Measurements from ENCODE around the gene CAMTA1. TPM values are rescaled to one million over a fixed set of nuclear protein-coding genes. Genes with fewer than 3 reads are reported as not detected.

The CAMTA1 gene
- total RNA-seq, 2 donors from 2014 or later: 55.3 to 69.5 TPM

DNA sequence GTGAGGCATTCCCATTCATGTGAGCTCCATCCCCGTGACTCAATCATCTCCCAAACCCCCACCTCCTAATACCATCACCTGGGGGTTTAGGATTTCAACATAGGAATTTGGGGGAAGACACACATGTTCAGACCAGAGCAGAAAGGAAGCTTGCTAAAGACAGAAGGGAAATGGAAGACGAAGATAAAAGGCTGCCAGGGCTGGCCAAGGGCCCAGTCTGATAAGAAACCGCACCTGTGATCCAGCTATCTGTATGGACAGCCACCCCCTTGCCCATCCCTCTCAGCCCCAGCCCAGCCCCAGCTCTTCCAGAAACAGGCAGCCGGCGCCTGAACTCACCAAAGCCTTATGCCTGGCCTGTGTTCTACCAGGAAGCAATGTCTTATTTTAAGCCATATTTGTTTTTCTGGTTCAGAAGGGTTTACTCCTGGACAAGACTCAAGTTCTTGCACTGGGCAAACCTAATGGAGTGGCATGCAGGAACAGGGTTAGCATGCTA lies 787.4 kb downstream of the CAMTA1 start:
- Mint-ChIP-seq H3K27me3 (peaks cover 13% of the 10 kb centered on the region), H3K36me3 (ENCODE audit: low read depth) (no peaks in the 10 kb centered on the region), H3K27ac (no peak overlapping the region), H3K4me3 (no peak overlapping the region), H3K4me1 (no peaks in the 10 kb centered on the region)
- no peak for DNase-seq
- H3K9me3 ChIP-seq (ENCODE audit: control insufficient read depth, low read length, poor library complexity, severe bottlenecking): no peaks in the 10 kb centered on the region
- ATAC-seq: no peak

DNA sequence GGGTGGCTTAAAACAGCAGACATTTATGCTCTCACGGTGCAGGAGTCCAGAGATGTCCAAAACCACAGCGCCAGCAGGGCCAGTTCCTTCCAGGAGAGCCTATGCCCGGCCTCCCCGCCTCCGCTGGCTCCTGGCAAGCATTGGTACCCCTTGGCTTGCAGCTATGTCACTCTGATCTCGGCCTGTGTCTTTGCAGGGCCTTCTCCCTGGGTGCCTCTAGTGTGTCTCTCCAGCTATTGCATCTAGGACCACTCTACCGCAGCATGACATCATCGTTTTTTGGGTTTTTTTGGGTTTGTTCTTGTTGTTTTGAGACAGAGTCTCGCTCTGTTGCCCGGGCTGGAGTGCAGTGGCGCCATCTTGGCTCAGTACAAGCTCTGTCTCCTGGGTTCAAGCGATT lies 788.2 kb downstream of the CAMTA1 start:
- no peak for ATAC-seq
- H3K9me3 ChIP-seq (ENCODE audit: control insufficient read depth, low read length, poor library complexity, severe bottlenecking): no peaks in the 10 kb centered on the region
- Mint-ChIP-seq H3K4me1 (no peaks in the 10 kb centered on the region), H3K27ac (no peak overlapping the region), H3K4me3 (no peak overlapping the region), H3K36me3 (ENCODE audit: low read depth) (no peaks in the 10 kb centered on the region), H3K27me3 (peaks cover 13% of the 10 kb centered on the region)
- DNase-seq: no peak

DNA sequence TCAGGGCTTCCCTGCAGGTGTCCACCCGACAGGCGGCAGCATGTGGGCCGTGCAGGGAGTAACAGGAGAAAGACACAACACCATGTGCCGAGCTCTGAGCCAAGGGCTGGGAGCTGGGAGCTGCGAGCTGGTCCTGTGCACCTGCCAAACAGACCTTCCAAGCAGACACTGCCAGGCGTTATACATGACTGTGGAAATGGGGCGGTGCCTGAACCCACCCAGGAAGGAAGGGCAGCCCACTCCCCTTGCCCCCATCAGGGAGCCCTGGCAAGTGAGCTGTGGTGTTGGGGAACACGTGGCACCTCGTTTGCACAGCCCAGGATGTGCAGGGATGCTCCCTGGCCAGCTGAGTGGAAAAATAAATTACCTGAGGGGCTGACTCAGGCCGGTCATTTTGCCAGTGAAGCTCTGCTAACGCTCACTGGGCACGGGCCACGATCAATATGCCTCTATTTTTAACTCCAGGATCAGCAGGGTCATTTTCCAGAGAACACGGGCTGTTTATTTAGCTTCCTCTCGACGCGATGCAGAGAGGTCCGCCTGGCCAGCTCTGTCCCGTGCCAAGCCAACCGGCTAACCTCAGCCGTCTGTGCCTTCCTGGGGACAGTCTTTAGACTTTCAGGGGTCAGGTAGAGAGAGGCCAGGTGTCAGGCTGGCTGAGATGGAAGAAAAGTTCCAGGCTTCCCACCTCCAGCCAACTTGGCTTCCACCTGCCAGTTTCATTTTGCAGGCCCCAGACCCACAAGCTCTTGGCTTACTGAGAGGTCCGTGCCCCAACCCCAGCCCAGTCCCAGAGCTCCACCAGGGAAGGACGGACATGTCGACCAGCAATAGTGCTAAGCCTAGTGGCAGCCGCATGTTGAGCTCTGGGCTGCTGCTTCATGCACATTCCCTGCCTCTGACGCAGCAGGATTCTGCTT lies 789.1 kb downstream of the CAMTA1 start:
- Mint-ChIP-seq H3K27ac (no peak overlapping the region), H3K36me3 (ENCODE audit: low read depth) (no peaks in the 10 kb centered on the region), H3K4me3 (no peak overlapping the region), H3K4me1 (no peaks in the 10 kb centered on the region), H3K27me3 (peaks cover 18% of the 10 kb centered on the region)
- ATAC-seq (no peak), DNase-seq (no peak)
- H3K9me3 ChIP-seq (ENCODE audit: control insufficient read depth, low read length, poor library complexity, severe bottlenecking): no peaks in the 10 kb centered on the region

DNA sequence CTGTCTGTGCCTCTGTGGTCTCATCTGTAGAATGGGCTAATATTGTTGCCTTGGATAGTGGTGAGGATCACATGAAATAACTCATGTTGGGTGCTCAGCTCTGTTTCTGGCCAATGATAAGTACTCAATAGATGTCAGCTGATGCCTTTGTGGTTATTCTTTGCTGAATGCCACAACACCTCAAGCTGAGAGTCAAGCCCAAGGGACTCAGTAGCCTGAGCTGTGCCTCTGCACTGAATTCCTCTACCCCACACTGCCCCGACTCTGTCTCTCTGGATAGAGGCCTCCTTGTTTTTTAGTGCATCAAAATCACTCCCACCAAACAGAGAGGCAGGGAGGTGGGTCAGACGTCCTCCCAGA lies 789.8 kb downstream of the CAMTA1 start:
- Mint-ChIP-seq H3K4me3 (no peak overlapping the region), H3K27ac (no peak overlapping the region), H3K27me3 (peaks cover 18% of the 10 kb centered on the region), H3K4me1 (no peaks in the 10 kb centered on the region), H3K36me3 (ENCODE audit: low read depth) (no peaks in the 10 kb centered on the region)
- DNase-seq: no peak
- no peak for ATAC-seq
- H3K9me3 ChIP-seq (ENCODE audit: control insufficient read depth, low read length, poor library complexity, severe bottlenecking): no peaks in the 10 kb centered on the region

DNA sequence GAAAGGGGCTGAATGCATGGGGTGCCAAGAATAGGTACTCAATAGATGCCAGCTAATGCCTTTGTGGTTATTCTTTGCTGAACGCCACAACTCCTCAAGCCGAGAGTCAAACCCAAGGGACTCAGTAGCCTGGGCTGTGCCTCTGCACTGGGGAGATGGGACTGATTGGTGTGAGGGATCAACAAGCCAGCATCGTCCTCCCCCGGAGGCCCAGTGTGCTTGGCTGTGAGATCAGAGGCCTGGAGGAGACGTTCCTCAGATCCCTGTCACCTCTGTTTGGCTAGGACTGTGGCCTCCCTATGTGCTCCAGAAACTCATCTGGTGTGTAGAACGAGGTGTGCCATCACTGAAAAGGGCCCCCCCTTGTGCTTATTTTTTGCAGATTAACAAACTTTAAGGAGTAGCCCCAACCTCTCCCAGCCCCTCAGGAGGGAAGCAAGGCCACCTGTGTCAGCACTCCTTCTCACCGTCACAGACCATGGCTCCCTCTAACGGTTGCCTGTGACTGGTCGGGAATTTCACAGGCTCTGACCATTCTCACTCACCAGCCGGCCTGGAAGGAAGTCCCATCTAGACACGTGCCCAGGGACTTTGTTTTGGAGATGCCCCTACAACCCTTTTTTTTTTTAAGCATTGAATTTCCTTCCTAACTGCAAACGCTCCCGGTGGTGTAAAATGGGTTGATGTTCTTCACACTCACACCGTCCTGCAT lies 791.8 kb downstream of the CAMTA1 start:
- no peaks in the 10 kb centered on the region for H3K9me3 ChIP-seq (ENCODE audit: control insufficient read depth, low read length, poor library complexity, severe bottlenecking)
- Mint-ChIP-seq H3K4me3 (no peak overlapping the region), H3K27me3 (peaks cover 25% of the 10 kb centered on the region), H3K27ac (no peak overlapping the region), H3K36me3 (ENCODE audit: low read depth) (no peaks in the 10 kb centered on the region), H3K4me1 (no peaks in the 10 kb centered on the region)
- ATAC-seq (no peak), DNase-seq (no peak)

DNA sequence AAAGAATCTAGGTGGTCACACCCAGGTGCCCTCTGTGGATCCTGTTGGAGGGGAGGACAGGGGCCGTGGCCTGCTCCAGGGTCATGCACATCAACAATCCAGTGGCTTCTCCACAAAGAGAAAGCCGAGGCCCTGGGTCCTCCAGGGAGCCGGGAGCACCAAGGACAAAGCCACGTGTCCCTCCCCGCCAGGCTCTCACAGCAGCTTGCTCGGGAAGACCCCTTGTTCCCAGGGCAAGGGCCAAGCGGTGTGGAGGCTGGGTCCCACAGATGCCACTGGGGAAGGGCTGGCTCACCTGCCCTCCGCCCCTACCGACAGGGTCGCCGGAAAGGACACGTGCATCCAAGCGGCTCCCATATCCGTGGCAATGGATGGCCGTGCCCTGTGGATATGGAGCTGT lies 793.0 kb downstream of the CAMTA1 start:
- no peaks in the 10 kb centered on the region for H3K9me3 ChIP-seq (ENCODE audit: control insufficient read depth, low read length, poor library complexity, severe bottlenecking)
- ATAC-seq (no peak), DNase-seq (no peak)
- Mint-ChIP-seq H3K36me3 (ENCODE audit: low read depth) (no peaks in the 10 kb centered on the region), H3K27me3 (peaks cover 34% of the 10 kb centered on the region), H3K4me1 (no peaks in the 10 kb centered on the region), H3K27ac (no peak overlapping the region), H3K4me3 (no peak overlapping the region)

DNA sequence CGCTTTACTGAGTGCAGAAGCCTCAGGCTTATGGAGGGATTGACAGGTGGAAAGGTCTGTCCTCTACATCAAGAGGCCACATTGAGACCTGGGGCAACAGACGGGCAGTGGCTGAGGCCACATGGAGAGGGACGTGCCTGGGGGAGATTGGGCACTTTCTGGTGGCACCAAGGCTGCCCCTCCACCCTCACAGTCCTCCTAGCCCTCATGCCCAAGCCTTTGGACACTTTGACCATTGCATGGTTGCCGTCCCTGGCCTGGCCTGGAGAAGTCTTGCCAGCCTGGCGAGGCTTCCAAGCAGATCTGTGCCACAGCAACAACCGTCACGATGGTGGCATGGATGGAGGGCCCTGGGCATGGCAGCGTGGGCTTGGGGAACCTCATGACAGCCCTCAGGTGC lies 793.8 kb downstream of the CAMTA1 start:
- DNase-seq (no peak), ATAC-seq (no peak)
- no peak overlapping the region for H3K27ac Mint-ChIP-seq
- no peaks in the 10 kb centered on the region for H3K9me3 ChIP-seq (ENCODE audit: control insufficient read depth, low read length, poor library complexity, severe bottlenecking)
- H3K4me3 Mint-ChIP-seq: no peak overlapping the region
- no peaks in the 10 kb centered on the region for H3K4me1 Mint-ChIP-seq
- H3K36me3 Mint-ChIP-seq (ENCODE audit: low read depth): no peaks in the 10 kb centered on the region
- H3K27me3 Mint-ChIP-seq: peaks cover 39% of the 10 kb centered on the region

DNA sequence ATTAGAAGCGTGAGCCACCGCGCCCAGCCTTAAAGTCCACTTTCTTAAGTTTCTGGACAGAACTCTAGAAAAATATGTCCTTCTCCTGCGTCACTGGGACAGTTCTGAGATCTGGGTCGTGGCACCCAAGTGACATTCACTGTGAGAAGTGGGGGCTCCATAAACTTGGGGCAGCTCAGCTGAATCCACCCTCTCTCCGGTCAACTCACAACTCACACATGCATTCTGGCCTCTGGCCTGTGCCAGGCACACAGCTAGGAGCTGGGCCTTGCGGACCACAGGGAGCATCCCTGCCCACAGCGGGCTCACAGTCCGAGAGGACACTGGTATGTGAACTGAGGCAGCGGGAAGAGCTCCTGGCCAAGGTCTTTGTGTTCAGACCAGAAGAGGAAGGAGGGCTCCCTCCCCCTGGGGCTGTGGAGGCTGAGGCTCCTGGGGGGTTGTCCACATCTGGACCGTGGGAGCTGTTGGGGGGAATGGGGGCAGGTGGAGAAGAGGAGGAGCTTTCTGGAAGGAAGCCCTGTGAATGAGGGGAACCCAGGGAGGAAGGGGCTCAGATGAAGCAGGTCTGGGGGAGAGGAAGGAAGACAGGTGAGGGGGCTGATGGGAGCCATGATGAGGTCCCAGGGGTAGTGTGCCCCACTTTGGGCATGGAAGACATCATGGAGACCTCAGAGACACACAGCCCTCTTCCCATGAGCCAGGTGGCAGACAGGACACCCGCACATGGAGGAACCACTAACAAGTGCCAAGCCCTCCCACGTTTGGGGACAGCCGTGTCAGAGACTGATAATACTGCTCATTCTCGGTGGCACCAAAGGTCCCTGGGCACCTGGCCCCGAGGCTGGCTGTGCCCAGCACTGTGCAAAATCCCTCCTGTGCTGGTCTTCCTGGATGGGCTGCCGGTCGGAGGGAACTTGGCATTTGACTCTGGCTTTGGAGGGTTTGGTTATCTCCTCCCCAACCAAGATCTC lies 794.9 kb downstream of the CAMTA1 start:
- ATAC-seq (no peak), DNase-seq (no peak)

DNA sequence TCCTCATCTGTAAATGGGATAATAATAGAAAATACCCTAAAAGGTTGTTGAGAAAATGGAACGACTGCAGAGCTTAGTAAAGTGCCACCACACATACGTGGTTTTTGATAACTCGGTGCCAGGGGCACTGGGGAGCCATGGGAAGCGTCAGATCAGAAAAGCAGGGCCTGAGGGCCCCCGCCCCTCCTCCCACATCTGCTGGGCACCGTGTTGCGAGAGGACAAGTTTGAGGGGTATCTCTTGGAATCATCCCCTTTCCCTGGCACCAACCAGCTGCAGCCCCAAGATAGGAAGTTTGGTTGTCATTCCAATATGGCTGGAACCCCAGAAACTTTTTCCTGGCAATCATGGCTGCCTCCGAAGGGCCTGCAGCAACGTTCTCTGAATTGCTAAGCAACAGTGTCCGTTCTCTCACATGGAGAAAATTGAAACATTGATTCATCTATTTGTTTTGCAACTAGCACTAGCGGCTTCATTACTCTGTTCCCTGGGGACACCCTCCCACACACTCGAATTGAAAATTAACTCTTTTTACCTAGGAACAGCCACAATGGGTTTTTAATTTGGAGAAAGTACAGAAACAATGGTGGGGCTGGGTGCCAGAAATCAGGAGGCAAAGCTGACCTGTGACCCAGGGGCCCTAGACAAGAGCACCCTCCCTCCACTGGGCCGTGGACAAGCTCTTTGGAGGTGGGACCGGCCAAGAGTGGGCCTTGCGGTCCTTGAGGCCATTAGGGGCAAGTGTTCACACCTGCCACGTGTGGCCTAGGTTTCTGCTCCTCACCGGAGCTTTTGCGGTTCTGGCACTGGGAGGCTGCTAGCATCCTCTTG lies 795.9 kb downstream of the CAMTA1 start:
- Mint-ChIP-seq H3K36me3 (ENCODE audit: low read depth) (no peaks in the 10 kb centered on the region), H3K4me1 (no peaks in the 10 kb centered on the region), H3K27me3 (peaks cover 46% of the 10 kb centered on the region), H3K4me3 (no peak overlapping the region), H3K27ac (no peak overlapping the region)
- H3K9me3 ChIP-seq (ENCODE audit: control insufficient read depth, low read length, poor library complexity, severe bottlenecking): no peaks in the 10 kb centered on the region
- ATAC-seq (no peak), DNase-seq (no peak)

More for the DNA sequence above, 794.9 kb downstream of the CAMTA1 start:
- no peak overlapping the region for H3K4me3 Mint-ChIP-seq
- H3K36me3 Mint-ChIP-seq (ENCODE audit: low read depth): no peaks in the 10 kb centered on the region
- peaks cover 48% of the 10 kb centered on the region for H3K27me3 Mint-ChIP-seq
- no peaks in the 10 kb centered on the region for H3K9me3 ChIP-seq (ENCODE audit: control insufficient read depth, low read length, poor library complexity, severe bottlenecking)
- no peaks in the 10 kb centered on the region for H3K4me1 Mint-ChIP-seq
- no peak overlapping the region for H3K27ac Mint-ChIP-seq

DNA sequence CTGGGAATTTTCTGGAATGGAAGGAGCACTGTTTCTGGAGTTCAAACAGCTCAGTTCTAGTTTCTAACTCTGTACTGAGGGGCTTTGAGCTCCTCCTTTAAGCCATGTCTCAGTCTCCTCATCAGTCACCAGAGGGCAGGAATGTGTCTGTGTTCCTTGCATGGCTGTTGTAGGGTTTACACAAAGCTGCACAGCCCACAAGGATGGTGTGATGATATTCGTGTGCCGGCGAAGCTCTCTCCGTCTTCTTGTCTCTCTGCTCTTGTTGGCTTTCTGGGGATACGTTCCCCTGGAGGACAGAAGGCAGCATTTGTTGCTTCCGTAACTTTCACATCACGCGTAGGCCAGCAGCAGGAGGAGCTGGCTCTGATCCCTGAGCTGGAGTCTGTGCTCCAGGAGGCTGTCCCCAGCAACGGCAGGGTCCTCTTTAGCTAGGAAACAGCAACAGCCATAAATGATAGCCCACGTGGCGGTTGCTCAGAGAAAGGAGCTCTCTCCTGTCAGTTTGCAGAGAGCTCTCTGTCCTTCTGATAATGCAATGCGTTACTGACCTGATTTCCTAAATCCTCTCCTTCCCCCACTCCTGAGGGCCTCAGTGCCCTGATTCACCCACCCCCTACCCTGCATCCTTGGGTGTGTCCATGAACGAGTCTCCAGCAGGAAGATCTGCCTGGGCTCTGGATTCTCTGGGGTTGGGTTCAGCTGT lies 796.7 kb downstream of the CAMTA1 start:
- no peaks in the 10 kb centered on the region for H3K4me1 Mint-ChIP-seq
- no peaks in the 10 kb centered on the region for H3K36me3 Mint-ChIP-seq (ENCODE audit: low read depth)
- no peak for DNase-seq
- no peak for ATAC-seq
- no peak overlapping the region for H3K27ac Mint-ChIP-seq
- H3K4me3 Mint-ChIP-seq: no peak overlapping the region
- H3K9me3 ChIP-seq (ENCODE audit: control insufficient read depth, low read length, poor library complexity, severe bottlenecking): no peaks in the 10 kb centered on the region
- H3K27me3 Mint-ChIP-seq: peaks cover 41% of the 10 kb centered on the region

DNA sequence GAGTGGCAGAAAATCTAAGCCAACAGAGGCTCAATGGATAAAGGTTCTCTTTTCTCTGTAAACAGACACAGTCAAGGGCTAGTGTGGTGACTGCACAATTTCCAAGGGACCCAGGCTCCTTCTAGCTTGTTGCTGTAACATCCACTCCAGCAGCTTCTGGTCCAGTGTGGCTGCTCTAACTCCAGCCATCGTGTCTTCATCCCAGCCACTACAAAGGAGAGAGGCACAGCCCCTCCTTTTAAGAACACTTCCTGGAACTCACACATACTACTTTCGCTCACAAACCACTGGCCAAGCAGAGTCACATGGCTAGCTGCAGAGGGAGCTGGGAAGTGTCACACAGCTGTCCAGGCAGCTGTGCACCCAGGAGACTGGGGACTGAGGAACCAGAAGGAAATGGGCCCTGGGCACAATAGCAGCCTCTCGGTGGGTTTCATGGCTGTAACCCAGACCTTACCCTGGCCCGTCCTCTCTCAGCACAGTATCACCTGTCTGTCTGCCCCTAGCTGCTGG lies 797.3 kb downstream of the CAMTA1 start:
- DNase-seq (no peak), ATAC-seq (no peak)
- Mint-ChIP-seq H3K36me3 (ENCODE audit: low read depth) (no peaks in the 10 kb centered on the region), H3K4me3 (no peak overlapping the region), H3K27ac (no peak overlapping the region), H3K27me3 (peaks cover 41% of the 10 kb centered on the region), H3K4me1 (no peaks in the 10 kb centered on the region)
- no peaks in the 10 kb centered on the region for H3K9me3 ChIP-seq (ENCODE audit: control insufficient read depth, low read length, poor library complexity, severe bottlenecking)
